Activated CD4-positive, alpha-beta T cell treated with anti-CD3 and anti-CD28 coated beads, Interleukin-10, Interleukin-2, amounts not matched to agents 100 ng/mL and 50 ng/mL, durations not matched to agents 16 hours and 8 hours (primary cell): Measurements from ENCODE around the gene TMC6.
"Not testable (repeated sequence)": the region's sequence is repeated elsewhere in the genome, so short reads cannot be mapped to it uniquely, and the experiment has no call there.

Source experiments
- DNase-seq: peaks from one replicate; pipeline ENCODE4 v3.0.0-alpha.2; 2020

Gene TMC6

GRCh38 chr17:78122931-78123249, 5.7 kb downstream of the TMC6 start:
- DNase-seq = no peak

DNA sequence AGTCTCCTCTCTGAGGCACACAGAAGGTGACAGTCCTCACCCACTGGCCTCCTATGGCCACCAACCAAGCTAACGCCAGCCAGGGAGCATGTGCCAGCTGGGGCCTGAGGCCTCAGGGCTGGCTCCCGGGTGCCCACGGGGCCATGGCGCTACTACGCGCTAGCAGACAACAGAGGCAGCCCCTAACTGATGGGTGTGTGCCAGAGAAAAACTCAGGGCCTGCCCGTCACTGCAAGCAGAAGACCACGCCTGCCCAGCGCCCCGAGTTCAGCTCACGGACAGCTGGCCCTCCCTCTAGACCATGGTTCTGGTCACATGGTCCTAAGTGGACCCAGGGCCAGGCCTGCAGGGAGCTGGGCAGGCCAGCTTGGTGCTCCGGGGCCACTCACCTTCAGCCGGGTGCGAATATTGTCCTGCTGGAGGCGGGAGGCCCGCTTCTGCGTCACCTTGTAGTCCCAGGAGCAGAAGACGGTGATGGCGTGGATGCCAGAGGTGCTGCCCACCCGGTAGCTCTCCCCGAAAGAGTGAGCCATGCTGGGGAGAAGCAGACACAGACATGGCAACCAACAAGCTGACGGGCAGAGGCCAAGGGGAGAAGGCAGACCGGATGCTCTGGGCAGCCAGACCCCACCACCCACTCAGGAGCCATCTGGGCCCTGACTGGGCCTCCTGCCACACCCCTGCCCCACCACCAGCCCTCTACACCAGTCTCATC, 6.2 kb downstream of the TMC6 start:
- DNase-seq = no peak

DNA sequence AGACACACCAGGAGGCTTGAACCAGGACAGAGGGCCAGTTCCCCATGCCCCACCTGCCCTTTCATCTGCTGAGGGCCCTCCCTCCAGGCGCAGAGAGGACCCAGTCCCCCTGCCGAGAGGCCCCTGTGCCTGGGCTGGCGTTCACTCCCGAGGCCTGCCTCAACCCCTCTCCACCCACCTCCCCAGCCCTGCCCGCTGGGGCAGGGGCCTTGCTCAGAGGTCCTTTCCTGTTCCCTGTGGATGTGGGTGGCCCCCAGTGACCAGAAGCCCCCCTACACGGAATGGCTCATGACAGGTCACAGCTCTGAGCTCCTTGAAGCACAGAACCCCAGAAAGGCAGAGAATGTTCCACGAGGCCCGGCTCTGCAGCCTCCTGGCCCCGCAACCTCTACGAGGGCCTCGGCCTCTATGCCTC, 6.7 kb downstream of the TMC6 start:
- DNase-seq = no peak

- peak; percentile 78 for DNase-seq
Measured at GRCh38 chr17:78120971-78121800, 7.4 kb downstream of the TMC6 start.

- DNase-seq = no peak
Measured at GRCh38 chr17:78120537-78120936, 8.0 kb downstream of the TMC6 start.

DNA sequence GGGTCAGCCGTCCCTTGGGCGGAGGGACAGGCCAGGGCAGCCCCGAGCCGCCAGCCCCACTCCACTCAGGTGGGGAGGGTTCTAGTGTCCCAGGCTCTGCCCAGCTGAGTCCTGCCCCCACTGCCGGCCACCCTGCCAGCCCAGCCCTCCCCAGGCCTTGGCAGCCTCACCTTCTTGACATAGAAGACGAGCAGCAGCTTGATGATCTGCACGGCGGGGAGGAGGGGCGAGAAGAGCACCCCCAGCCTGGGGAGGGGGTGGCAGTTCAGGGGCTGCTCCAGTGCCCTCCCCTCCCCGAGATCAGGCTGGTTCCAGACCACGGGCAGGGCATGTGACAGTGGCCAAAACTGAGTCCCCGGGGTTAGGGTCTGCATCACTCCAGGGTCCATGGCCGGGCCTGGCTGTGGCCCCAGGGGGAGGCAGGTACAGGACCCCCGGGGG, 9.7 kb downstream of the TMC6 start:
- DNase-seq = no peak

DNA sequence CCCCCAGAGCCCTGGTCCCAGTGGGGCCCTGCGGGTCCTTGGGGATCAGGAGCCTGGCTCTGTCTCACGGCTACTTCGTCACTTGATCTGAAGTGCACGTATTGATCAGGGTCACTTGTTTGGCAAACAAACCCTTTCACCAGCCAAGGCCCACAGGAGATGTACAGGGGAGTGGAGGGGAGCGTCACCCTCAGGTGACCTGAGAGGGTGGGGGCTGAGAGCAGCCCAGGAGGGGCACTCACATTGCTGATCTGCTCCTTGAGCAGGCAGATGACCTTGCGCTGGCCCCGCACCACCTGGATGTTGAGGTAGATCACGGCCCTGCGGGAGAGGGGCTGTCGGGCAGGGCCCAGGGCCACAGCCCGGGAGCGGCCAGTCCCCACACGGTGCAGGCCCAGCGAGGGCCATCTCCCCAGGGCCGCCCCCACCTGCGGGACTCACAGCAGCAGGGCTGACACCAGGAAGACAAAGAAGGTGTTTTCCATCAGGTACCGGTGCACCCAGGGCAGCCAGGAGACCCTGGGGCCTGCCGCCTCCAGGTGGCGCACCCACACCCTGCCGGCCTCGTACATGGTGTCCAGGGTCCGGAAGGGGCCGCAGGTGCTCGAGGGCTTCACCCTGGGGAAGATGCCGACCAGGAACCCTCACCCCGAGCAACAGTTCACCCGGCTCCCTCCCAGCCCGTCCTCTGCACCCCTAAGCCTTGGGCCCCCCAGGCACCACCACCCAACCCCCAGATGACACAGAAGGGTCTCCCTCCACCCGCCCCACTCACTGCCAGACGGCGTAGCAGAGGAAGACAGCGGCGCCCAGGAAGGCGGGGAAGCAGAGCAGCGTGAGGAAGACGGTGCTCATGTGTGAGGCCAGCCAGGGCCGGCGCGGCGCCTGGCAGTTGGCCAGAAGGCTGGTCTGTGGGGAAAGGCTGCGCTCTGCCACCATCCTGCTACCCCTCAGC, 11.3 kb downstream of the TMC6 start:
- DNase-seq = no peak

GRCh38 chr17:78116411-78116810, 12.1 kb downstream of the TMC6 start:
- DNase-seq = no peak

- not testable (repeated sequence) for DNase-seq
Measured at GRCh38 chr17:78115803-78116202, 12.8 kb downstream of the TMC6 start.

GRCh38 chr17:78114831-78115723, 13.5 kb downstream of the TMC6 start:
- no peak for DNase-seq

DNA sequence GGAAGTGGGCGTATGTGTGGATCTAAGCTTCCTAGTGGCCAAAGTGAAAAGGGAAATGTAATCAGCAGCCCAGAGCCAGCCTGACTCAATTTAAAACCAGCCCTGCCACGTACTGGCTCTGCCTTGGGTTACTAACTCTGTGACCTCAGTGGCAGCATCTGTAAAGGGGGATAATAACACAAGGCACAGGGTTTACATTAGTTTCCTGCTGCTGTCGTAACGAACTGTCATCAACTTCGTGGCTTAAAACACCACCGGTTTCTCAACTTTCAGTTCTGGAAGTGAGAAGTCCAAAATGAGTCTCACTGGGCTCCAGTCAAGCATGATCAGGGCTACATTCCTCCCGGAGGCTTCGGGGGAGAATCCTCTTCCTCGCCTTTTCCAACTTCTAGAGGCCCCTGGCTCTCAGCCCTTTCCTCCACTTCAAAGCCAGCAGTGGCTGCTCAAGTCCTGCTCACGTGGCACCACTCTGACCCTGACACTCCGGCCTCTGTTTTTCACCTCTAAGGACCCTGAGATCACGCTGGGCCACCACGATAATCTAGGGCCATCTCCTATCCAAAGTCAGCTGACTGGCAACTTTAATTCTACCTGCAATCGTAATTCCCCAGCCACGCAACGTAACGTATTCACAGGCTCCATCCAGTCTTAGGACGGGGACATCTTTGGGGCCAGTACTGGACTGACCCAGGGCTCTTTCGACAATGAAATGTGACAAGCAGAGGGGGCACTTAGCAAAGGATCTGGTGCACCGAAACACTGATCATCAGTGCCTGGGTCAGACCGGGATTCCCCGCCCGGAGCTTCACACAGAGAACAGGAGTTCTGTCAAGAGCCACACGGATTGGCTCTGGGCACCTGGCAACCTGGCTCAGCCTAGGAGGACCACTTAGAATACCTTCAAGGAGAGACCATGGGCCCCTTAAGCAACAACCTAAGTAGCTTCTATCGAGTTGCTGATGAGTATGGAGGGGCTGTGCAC, 14.5 kb downstream of the TMC6 start:
- DNase-seq = peak; percentile 89

DNA sequence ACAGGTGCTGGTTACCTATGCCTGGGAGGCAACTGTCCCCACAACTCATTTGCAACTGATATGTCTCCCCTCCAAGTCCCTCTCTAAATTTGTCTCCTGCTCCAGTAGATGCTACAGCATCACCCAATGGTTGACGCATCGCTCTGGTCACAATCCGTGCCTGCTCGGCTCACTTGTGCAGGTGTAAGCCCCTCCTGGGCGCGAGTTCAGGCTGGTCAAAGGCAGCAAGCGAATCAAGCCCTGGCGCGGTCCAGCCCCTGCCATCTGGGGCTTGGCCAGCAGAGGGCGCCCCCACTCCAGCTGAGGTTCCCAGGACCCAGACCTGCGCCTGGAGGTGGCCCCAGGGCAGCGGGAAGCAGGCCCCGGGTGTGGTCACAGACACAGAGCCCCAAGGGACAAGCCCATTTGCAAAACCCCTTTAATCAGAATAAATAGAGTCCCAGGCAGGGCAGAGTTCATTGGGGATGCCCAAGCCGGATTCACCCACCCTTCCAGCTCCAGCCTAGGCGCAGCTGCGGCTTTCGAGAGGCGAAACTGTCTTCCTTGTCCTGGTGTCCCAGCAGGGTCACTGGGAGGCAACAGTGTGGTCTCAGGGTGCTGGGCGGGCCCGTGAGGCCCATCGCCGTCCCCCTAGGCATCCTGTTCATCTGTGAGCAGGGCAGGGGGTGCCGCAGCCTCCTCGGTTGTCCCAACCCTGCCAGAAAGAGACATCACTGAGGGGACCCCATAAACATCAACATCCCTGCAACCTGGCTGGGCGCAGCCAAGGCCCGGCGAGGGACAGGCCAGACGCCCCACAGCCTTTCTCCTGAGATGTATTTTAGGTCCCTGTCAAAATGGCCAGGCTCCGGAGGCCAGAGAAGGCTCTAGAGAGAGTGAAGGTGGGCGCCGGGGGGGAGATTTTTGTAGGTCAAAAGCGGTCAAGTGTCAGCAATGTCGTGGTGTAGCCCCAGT, 15.8 kb downstream of the TMC6 start:
- DNase-seq = peak; percentile 82

DNA sequence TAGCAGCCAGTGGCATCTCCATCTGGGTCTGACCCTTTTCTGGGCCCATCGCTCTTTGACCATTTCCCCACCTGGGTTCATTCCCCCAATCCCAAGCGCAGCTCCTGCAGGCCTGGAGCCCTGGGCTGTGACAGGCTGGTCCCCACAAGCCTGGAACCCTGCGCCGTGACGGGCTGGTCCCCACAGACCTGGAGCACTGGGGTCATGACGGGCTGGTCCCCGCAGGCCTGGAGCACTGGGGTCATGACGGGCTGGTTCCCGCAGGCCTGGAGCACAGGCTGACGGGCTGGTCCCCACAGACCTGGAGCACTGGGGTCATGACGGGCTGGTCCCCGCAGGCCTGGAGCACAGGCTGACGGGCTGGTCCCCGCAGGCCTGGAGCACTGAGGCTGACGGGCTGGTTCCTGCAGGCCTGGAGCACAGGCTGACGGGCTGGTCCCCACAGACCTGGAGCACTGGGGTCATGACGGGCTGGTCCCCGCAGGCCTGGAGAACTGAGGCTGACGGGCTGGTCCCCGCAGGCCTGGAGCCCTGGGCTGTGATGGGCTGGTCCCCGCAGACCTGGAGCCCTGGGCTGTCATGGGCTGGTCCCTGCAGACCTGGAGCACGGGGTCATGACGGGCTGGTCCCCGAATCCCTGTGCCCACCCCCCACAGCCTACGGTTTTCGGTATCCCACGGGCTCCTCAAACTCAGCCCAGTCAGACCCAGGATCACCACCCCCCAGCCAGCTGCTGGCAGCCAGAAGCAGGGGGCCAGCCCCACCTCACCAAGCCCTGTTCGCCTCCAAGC, 16.6 kb downstream of the TMC6 start:
- no peak for DNase-seq

DNA sequence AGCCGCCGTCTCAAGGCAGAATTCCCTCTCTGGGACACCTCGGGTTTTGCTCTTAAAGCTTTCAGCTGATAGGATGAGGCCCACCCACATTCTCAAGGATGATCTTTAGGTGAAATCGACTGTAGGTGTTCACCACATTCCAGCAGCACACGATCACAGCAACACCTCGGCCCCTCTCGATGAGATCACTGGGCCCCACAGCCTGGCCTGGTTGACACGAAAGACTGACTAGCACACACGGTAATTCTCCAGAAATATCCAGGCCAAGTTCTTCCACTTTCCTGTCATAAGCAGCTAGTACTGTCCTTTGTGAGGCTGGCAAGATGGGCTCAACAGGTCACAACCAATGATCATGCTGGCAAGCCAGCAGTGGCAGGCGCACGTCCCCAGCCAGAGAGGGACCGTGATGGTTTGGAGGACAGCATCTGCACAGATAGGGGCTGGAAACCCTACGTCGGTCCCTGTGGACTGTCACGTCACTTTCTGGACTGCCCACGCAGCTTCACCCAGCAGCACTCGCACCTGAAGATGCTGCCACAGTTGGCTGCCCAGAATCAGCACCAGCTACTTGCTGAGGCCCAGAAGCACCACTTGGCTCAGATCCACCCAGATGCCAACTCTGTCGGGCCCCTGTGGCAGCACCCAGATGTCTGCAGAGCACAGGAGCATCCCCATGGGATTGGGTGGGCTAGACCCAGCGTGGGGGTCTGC, 17.4 kb downstream of the TMC6 start:
- DNase-seq = no peak

DNA sequence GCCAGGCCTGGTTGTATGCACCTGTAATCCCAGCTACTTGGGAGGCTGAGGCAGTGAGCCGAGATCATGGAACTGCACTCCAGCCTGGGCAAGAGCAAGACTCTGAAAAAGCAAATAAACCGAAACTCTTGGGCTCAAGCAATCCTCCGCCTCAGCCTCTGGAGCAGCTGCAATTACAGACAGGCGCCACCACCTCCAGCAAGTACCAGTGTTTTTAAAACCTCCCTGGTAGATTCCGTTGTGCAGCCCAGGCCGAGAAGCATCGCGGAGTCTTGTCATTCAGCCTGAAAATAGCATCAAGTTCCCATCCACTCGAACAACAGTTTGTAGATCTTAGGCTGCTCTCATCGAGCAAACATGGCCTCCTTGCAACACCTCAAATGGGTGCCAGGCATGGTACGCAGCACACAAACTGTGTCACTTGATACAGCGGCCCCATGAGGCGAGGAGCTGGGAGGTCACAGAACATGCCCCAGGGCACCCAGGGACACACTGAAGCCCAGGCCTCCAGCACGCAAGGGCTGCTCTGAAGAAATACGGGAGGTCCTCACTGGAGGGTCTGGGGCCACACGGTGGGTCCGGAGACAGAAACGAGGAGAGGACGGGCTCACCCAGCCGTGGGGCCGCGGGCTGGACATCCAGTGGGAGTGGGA, 18.1 kb downstream of the TMC6 start:
- DNase-seq = no peak

GRCh38 chr17:78109489-78109761, 19.1 kb downstream of the TMC6 start:
- no peak for DNase-seq

GRCh38 chr17:78108726-78109488, 19.6 kb downstream of the TMC6 start:
- DNase-seq = no peak
